CD4-positive, alpha-beta T cell treated with Interleukin-4 for 4 hours (primary cell): ENCODE measurements around the gene PCDH15.
"Not testable (repeated sequence)": the region's sequence is repeated elsewhere in the genome, so short reads cannot be mapped to it uniquely, and the experiment has no call there.

Experiments used
- DNase-seq: peaks from one replicate; pipeline ENCODE4 v3.0.0-alpha.2; 2020

PCDH15 gene

DNA sequence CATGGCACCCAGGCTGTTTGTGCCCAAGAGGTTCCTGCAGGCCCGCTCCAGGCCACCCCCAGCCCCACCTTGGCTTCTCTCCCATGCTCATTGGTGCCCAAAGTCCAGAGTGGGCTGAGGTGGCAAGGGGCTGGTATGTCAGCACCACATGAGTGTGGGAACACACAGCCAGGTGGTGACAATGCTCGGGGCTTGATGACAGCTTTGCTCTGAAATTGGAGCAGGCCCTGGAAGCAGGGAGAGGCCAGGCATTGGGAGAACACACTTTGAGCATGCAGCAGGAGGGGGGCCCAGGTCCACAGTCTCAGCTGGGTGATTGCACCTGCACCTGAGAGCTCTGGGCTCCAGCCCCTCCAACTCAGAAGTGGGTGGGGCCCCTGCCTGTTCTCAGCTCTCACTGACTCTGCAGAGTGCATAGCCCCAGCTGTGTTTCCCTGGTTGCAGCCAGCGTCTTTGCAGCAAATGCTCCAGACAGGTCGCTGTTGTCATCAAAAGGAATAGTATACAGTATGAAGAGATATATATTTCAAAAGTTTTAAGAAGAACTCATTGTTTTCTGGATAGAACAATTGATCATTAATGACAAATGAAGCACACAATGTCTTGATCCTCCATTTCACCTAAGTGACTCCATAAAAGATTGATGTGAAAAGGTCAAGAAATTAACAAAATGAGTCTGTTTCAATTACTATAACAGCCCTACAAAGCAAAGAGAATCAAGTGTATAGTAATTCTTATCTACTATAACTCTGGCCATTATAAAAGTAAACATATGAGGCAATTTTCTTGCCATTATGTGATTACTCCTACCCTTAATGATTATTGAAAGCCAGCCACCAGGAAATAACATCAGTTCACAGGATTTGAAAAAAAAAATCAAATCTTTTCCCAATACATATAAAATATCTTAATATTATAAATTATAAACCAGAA is 848.1 kb downstream of the PCDH15 start:
- no peak for DNase-seq

GRCh38 chr10:53939654-53940053 is 861.4 kb downstream of the PCDH15 start:
- no peak for DNase-seq

DNA sequence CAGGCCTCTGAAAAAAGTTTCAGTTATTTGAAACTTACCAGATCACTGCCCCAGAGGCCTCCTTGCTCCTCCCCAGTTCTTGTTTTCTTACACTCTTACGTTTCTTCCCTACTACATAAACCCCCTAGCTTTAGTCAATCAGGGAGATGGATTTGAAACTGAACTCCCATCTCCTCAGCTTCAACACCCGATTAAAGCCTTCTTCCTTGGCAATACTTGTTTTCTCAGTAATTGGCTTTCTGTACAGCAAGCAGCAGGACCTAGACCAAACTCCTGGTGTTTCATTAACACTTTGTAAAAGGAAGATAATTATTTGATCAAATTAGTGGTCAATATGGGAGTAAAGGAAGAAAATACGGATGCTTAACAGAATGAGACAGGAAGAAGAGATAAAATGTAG is 870.4 kb downstream of the PCDH15 start:
- DNase-seq, result no peak

GRCh38 chr10:53924051-53924700 is 876.9 kb downstream of the PCDH15 start:
- DNase-seq, result not testable (repeated sequence)

DNA sequence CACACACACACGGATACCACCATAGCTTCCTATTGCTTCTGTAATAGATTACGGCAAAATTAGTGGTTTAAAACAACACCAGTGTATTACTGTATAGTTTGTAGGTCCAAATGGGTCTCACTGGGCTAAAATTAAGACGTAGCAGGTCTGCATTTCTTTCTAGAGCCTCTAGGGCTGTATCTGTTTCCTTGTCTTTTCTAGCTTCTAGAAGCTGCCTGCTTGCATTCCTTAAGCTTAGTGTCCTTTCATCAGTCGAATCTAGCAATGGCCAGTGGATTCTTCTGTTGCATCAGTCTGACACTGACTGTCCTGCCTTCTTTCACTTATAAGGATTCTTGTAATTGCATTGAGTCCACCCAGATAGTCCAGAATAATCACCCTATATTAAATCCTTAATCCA is 882.3 kb downstream of the PCDH15 start:
- no peak for DNase-seq

DNA sequence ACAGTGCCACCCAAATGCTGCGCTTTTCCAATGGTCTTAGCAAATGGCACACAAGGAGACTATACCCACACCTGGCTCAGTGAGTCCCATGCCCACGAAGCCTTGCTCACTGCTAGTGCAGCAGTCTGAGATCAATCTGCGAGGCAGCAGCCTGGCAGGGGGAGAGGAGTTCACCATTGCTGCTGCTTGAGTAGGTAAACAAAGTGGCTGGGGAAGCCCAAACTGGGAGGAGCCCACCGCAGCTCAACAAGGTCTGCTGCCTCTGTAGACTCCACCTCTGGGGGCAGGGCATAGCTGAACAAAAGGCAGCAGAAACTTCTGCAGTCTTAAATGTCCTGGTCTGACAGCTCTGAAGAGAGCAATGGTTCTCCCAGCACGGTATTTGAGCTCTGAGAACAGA is 891.2 kb downstream of the PCDH15 start:
- no peak for DNase-seq

GRCh38 chr10:53904506-53905241 is 896.4 kb downstream of the PCDH15 start:
- no peak for DNase-seq

GRCh38 chr10:53903756-53904155 is 897.3 kb downstream of the PCDH15 start:
- no peak for DNase-seq

- DNase-seq, result no peak
These were observed 901.4 kb downstream of the PCDH15 start for GRCh38 chr10:53899463-53900160.

DNA sequence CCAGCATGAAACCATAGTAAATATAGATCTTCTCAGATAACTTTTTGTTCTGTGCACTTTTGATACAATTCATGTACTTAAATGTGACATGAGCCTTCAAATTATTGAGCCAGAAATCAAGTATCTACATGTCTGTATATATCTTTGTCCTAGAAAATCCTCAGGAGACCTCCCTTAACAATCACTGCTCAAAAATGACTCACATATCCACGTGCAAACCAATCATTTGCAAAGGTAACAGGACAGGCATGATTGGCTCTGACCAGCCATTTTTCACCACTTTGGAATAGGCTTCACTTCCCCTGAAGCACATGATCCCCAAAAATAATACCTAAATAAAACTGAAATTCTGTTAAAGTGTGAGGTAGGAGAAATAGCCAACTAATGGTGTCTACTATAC is 902.5 kb downstream of the PCDH15 start:
- DNase-seq, result no peak

DNA sequence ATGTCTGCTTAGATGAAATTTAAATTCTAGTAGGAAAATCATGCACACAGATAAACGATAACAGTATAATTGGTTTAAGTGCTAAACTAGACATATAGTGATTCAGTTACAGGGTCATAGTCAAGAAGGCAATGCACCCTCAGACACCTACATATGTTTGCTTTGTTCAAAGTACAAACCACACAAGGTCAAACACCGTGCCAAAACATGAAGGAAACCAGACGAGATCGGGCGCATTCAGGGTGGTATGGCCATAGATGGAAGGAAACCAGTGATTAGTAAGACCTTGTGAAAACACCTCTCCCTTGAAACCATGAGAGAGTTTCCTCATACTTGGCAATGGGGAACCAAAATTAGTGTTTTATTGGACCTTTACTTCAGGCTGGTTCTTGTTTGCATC is 906.9 kb downstream of the PCDH15 start:
- no peak for DNase-seq

GRCh38 chr10:53893061-53893460 is 908.0 kb downstream of the PCDH15 start:
- no peak for DNase-seq

GRCh38 chr10:53886325-53887300 is 914.4 kb downstream of the PCDH15 start:
- DNase-seq, result no peak

DNA sequence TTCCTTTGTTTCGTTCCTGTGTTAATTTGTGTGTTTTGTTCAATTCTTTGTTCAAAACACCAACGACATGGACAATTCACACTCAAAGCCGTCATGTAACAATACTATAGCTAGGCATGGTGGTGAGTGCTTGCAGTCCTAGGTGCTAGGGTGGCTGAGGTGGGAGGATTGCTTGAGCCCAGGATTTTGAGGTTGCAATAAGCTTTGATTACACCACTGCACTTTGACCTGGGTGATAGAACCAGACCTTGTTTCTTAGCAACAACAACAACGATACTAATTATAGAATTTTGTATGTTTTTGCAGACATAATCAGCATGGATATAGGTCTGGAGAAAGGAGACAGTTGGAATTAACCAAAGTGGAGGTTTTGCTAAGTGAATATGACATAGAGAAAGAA is 936.2 kb downstream of the PCDH15 start:
- no peak for DNase-seq

- DNase-seq, result no peak
These were observed 948.4 kb downstream of the PCDH15 start for GRCh38 chr10:53852450-53853175.

DNA sequence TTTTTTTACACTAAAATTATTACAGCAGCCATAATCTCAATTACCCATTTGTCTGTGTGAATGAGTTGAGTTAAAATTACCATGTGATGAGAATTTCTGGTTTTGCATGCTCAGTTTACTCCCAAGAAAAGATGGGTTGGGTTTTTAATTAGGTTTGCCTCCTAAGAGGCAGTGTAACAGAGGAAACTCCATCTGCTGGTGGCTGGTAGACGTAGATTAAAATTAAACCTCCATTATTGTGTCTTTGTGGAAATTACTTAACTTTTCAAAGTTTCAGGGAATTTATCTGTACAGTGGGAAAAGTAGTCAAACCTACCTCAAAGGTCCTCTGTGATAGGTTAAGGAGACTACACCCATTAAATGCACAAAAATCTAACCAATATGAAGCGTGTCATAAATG is 954.2 kb downstream of the PCDH15 start:
- DNase-seq, result no peak

DNA sequence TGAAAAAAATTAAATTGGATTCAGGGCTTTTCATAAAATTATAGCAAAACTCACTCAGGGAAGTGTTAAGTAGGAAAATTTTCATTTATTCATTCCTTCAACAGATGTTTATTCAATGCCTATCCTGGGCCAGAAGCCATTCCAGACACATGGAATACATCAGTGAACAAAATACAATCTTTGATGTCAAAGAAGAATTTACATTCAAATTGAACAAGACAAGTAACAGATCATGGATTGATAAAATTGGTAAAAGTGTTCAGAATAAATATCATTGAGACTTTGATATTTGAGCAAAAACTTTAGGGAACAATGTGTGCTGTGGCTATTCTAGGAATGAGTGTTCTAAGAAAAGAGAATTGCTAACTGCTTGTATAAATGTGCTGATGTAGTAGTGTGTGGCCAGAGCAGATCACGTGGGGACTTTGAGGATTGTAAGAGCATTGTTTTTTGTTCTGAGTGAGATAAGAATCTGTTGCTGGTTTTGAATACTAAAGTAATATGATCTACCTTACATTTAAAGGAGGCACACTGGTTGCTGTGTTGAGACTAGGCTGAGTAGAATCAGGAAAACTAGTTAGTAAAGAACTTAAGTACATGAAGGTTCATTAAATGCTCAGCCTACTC is 957.2 kb downstream of the PCDH15 start:
- no peak for DNase-seq

DNA sequence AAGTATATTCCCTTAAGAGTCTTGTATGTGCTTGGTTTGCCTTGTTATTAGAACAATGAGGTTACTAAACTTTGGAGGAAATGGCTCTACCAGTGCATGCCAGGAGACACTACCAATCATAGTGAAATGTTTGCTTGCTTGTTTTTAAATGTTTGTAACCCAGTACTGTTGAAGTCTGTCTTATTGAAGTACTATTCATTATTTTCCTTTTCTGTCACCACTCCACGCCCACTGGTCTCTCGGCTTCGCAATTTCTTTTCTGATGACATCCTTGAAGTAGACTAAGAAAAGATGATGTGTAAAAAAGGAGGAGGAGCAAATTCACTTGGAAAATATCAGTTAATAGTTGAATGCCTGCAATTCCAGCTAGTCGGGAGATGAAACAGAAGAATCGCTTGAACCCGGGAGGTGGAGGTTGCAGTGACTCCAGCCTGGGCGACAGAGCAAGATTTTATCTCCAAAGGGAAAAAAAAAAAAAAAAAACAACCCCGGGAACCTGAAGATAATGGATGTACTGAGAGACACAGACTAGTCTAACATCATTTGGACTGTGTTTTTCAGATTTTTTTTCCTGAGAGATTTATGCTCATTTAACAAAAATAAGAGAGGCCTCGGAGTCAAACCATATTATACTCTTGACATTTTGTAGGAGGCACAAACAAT is 959.4 kb downstream of the PCDH15 start:
- DNase-seq, result no peak

- no peak for DNase-seq
These were observed 960.4 kb downstream of the PCDH15 start for GRCh38 chr10:53840653-53841052.

- DNase-seq, result no peak
These were observed 961.5 kb downstream of the PCDH15 start for GRCh38 chr10:53839440-53840039.
